Activated CD8-positive, alpha-beta memory T cell treated with anti-CD3 and anti-CD28 coated beads for 36 hours (primary cell): ENCODE results near the gene LMO4. TPM values are rescaled to one million over a fixed set of nuclear protein-coding genes. Genes with fewer than 3 reads are reported as not detected.

Experiments used
- CTCF ChIA-PET: fragments of 350-600 bp; sonication (Branson Sonifier 250); formaldehyde crosslinking; loops from one replicate; lab custom pipeline; 2021; ENCODE audit warnings: antibody characterized with exemption; lab: Charles Lee
- POLR2A ChIA-PET: fragments of 350-600 bp; sonication (Branson Sonifier 250); formaldehyde crosslinking; loops from one replicate; lab custom pipeline; 2021; ENCODE audit warnings: antibody characterized with exemption; lab: Charles Lee
- total RNA-seq, 2 experiments: library from RNA; stranded (reverse); gene quantifications; one replicate each; pipeline ENCODE4 v1.2.3, GENCODE V29; 2021

Gene LMO4
- total RNA-seq, 2 experiments from 2014 or later = 43.1 to 46.1 TPM

GRCh38 chr1:87325982-87326738, 2.5 kb upstream of the LMO4 start:
- ChIA-PET POLR2A (interaction anchor here (0.6 kb wide), 1 partner anchor 78 kb away, joined by 3 read pairs; no protein-coding TSS in a partner anchor), CTCF (interaction anchor here (0.8 to 1.4 kb wide), 4 partner anchors 8 to 628 kb away, joined by 3 to 5 read pairs (median 4); no protein-coding TSS in a partner anchor)

- ChIA-PET CTCF (no interaction called here), POLR2A (interaction anchor here (0.6 kb wide), 2 partner anchors 136 to 708 kb away, joined by 4 read pairs; no protein-coding TSS in a partner anchor)
Measured at GRCh38 chr1:87327376-87328271, 1.1 kb upstream of the LMO4 start.

- ChIA-PET POLR2A (interaction anchor here (0.6 to 1.6 kb wide), 5 partner anchors 22 to 442 kb away, joined by 3 to 10 read pairs (median 4); partner anchors contain the start of genes HS2ST1 and SELENOF), CTCF (interaction anchor here (0.5 to 0.7 kb wide), 2 partner anchors 473 to 1325 kb away, joined by 3 to 4 read pairs; no protein-coding TSS in a partner anchor)
Measured at GRCh38 chr1:87329051-87329525, 408 bp downstream of the LMO4 start.

- POLR2A ChIA-PET = interaction anchor here (0.6 to 1.6 kb wide), 4 partner anchors 22 to 442 kb away, joined by 3 to 10 read pairs (median 4); partner anchors contain the start of genes HS2ST1 and SELENOF
- CTCF ChIA-PET = interaction anchor here (0.7 kb wide), 1 partner anchor 1325 kb away, joined by 3 read pairs; no protein-coding TSS in a partner anchor
Measured at GRCh38 chr1:87329526-87330056, 911 bp downstream of the LMO4 start.

GRCh38 chr1:87330057-87330884, 1.6 kb downstream of the LMO4 start:
- POLR2A ChIA-PET = interaction anchor here (0.6 to 1.6 kb wide), 5 partner anchors 21 to 626 kb away, joined by 3 to 10 read pairs (median 4); partner anchors contain the start of genes HS2ST1, SELENOF and SH3GLB1
- CTCF ChIA-PET = no interaction called here

DNA sequence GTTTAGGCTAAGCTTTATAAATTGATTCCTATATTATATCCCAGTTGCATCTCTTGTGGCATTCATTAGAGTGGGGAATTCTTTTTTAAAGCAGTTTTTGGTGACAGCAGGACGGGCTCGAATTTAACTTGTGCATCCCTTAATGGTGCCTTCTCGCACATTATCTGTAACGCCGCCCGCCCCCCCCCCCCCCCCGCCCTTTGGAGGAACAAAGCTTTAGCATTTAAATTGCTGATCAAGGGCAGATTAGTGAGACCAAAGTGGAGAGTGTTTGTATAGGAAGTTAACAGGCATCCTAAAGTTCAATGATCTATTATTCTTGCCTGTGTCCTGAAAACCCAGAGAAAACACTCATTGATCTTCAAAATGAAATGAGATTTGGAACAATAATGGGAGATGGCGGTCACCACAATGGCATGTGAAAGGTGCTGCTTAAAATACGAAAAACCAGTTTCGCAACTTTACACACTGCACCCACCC, 2.2 kb downstream of the LMO4 start:
- POLR2A ChIA-PET = interaction anchor here (1.0 kb wide), 1 partner anchor 627 kb away, joined by 4 read pairs; the partner anchor contains the start of gene SH3GLB1

DNA sequence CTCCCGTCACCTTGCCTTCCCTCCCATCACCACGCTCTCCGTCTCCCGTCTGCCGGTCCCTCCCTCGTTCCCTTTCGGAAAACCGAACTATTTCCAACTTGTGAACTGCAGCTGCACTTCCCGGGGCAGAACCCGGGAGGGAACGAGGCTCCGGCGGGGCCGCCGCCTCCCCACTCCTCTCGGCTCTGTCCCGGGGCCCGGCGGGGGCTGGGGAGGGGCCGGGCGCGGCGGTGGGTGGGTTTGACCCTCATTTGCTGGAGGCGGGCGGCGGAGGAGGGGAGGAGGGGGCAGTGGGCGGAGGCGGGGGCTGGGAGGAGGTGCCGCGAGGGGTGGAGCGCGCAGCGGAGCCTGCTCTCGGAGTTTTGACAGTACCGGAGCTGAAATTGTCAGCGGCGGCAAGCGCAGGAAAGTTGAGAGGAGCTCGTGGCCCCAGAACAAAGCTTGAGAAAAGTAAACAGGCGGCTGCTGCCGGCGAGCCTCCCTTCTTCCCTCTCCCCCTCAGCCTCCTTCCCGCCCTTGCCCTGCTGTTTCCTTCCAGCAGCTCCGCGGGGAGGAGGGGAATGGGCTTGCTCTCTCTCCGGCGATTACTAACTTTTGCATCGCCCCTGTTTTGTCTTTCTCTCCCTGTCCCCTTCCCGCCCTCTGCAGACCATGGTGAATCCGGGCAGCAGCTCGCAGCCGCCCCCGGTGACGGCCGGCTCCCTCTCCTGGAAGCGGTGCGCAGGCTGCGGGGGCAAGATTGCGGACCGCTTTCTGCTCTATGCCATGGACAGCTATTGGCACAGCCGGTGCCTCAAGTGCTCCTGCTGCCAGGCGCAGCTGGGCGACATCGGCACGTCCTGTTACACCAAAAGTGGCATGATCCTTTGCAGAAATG, 2.9 kb downstream of the LMO4 start:
- CTCF ChIA-PET = no interaction called here
- POLR2A ChIA-PET = no interaction called here

More for the DNA sequence above, 2.2 kb downstream of the LMO4 start:
- CTCF ChIA-PET = no interaction called here

DNA sequence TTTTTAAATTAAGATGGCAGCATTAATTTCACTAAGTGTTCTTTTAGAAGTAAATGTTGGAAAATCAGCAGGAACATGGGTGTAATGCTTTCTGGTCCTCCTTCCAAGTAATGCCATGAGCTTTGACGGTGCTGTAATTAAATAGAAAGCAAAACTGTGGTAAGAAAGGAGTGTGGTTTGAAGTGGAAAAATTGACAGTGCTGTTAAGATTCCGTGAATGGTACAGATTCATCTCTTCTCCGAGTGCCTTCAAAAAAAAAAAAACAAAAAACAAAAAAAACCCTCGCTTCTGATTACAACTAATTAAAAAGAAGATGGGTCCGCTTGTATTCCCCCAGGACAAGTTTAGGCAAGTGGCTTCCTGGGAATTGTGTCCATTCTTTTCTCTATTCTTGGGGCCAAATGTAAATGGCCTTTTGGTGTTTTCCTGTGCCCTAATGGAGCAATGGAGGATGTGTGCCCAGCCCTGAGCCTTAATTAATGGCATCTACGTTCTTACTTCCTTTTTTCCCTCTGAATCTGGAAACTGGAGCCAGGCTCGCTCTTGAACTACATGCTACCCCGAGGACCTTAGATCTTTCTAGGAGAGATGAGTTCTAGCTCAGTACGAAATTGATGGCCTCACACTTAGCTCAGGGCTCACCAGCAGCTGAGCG, 5.1 kb downstream of the LMO4 start:
- ChIA-PET CTCF (interaction anchor here (1.2 kb wide), 1 partner anchor 8 kb away, joined by 4 read pairs; no protein-coding TSS in a partner anchor), POLR2A (interaction anchor here (0.6 kb wide), 1 partner anchor 49 kb away, joined by 3 read pairs; no protein-coding TSS in a partner anchor)

DNA sequence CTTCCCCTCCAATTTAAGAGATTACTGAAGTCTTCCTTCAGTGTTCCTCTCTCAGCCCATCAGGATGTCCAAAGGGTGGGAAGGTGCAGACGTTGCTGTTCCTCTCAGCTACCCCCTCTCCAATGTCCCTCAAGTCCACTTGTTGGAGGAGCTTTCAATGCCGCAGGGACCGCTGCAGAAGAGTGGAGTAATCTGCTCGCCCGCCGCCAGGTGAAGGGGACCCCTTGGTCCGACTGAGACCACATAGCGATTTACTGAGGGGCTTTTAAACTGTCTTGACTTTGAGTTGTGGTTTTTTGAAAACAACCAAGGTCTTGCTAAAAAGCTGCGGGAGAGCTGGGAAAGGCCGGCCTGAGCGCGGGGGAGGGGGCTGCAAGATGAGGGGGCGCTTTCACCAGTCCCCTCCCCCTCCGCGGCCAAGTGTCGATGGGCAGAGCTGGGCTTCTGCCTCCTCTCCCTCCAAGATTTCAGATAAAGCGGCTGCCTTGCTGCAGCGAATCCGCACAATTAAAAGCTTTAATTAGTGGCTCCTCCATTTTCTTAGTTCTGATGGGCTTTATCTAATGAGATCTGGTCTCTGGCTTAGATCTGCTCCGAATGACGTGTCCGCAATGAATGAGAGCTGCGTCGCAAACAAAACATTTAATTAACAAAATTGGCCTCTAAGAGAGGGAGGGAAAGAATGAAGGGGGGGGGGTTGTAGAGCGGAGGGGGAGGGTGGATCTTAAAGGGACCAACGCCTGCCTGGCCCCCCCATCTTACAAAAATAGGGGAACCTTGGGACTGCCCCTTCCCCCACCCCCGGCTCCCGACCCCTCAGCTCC, 5.9 kb downstream of the LMO4 start:
- CTCF ChIA-PET = interaction anchor here (1.2 kb wide), 1 partner anchor 8 kb away, joined by 4 read pairs; no protein-coding TSS in a partner anchor
- POLR2A ChIA-PET = interaction anchor here (0.6 to 1.3 kb wide), 4 partner anchors 48 to 421 kb away, joined by 3 to 4 read pairs (median 3); partner anchors contain the start of genes HS2ST1 and SELENOF

DNA sequence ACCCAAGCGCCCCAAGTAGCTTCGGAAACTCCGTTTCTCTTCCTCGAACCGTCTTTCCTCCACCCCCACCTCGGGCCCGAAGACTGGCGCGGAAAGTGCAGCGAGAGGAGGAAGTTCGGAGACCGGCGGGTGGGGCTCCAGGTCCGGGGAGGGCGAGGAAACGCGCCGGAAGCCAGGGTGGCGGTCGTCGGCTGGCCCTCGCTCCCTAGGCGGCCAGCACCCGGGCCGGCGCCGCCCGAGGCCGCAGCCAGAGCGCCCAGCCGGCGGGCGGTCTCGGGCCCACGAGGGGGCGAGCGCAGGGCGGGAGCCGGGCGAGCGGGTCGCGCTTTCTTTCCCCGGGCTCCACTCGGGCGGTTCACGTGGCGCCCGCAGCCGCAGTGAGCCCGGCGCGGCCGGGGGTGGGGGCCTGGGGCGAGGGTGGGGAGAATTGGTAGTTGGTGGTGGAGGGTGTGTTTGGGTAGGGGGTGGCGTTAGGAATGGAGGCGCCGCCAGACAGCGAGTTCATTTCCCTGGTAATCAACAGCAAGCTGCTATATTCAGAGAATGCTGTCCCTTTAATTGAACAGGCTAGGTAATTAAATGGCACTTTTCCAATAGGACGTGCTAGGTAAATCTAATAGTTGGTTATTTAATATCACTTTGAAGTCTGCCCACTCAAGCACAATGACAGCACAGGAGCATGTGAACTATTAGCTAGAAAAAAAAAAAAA, 6.7 kb downstream of the LMO4 start:
- ChIA-PET POLR2A (interaction anchor here (0.5 to 1.3 kb wide), 4 partner anchors 111 to 560 kb away, joined by 3 read pairs; partner anchors contain the start of genes HS2ST1 and SELENOF), CTCF (interaction anchor here (0.6 to 1.3 kb wide), 4 partner anchors 9 to 68 kb away, joined by 3 to 4 read pairs (median 4); no protein-coding TSS in a partner anchor)

- ChIA-PET CTCF (interaction anchor here (1.0 kb wide), 1 partner anchor 8 kb away, joined by 3 read pairs; no protein-coding TSS in a partner anchor), POLR2A (no interaction called here)
Measured at GRCh38 chr1:87336623-87337067, 8.0 kb downstream of the LMO4 start.

DNA sequence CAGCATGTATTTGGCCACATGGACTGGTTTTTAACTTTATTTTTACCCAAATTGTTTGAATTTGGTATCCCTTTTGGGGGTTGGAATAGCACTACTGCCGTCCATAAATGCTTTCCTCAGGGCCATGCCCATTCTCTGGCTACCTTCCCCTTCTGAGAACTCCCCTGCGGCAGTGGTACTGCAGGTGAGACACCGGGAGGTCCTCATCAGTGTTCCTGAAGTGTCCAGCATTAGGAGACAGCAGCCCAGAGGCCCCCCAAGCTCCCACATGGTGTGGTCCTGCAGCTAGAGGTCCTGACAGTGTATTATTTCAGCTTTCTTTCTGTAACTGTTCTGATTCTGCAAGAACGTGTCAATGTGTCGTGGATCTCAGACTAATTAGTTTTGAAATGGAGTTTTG, 8.9 kb downstream of the LMO4 start:
- CTCF ChIA-PET = no interaction called here
- POLR2A ChIA-PET = no interaction called here

DNA sequence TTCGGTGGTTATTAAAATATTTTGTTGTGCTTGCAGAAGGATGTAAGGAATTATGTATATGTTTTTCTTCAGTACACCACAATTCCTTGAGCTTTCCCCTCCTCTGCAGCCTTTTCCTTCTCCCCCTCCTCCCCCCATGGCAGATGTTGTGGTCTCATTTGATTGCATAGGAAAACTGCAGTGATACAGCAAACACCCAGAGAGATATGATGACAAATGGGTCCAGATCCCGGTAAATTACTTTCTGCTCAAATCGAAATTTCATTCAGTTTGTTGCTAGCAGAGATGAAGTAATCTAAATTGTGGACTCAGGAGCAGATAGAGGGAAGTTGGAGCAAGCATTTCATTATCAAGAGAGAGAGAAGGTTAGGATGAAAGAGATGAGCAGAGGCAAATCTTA, 9.9 kb downstream of the LMO4 start:
- ChIA-PET POLR2A (no interaction called here), CTCF (no interaction called here)

DNA sequence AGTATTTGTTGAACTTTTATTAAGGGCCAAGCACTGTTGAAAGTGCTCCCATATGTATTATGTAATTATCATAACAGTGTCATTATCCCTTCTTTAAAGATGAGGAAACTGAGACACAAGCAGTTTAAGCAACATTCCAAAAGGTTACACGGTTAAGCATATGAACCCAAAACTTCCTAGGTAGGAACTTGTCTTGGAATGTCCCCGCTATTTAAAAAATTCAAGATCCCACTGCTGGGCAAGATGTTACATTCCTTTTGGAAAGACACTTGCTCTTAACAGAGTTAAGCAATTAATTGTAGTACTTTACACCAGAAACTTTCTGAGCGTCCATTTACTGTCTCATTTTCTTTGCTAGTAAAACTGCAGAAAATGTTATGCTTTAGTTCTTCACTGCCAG, 15.6 kb downstream of the LMO4 start:
- ChIA-PET CTCF (interaction anchor here (0.7 kb wide), 1 partner anchor 8 kb away, joined by 3 read pairs; no protein-coding TSS in a partner anchor), POLR2A (no interaction called here)
